ENCODE data around the gene NUP188. TPM values are rescaled to one million over a fixed set of nuclear protein-coding genes. Genes with fewer than 3 reads are reported as not detected.

The NUP188 gene
- total RNA-seq, 2 donors from 2014 or later = 75.7 to 106 TPM

- DNase-seq (ENCODE audit: low spot score) (no peak), ATAC-seq (ENCODE audit: insufficient number of reproducible peaks, low FRiP score, low read depth) (no peak)
- H3K27me3 ChIP-seq (replicated peaks; ENCODE audit: insufficient read depth) = no peaks in the 10 kb centered on the region
- no peaks in the 10 kb centered on the region for H3K4me1 ChIP-seq (ENCODE audit: control insufficient read depth in 1 of 2, low read depth in 2 of 2)
- no peaks in the 10 kb centered on the region for H3K9me3 ChIP-seq
- TF ChIP-seq, protein P1, sequence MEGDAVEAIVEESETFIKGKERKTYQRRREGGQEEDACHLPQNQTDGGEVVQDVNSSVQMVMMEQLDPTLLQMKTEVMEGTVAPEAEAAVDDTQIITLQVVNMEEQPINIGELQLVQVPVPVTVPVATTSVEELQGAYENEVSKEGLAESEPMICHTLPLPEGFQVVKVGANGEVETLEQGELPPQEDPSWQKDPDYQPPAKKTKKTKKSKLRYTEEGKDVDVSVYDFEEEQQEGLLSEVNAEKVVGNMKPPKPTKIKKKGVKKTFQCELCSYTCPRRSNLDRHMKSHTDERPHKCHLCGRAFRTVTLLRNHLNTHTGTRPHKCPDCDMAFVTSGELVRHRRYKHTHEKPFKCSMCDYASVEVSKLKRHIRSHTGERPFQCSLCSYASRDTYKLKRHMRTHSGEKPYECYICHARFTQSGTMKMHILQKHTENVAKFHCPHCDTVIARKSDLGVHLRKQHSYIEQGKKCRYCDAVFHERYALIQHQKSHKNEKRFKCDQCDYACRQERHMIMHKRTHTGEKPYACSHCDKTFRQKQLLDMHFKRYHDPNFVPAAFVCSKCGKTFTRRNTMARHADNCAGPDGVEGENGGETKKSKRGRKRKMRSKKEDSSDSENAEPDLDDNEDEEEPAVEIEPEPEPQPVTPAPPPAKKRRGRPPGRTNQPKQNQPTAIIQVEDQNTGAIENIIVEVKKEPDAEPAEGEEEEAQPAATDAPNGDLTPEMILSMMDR (IDR thresholded peaks at IDR 0.05) = no peak
- peaks cover 37% of the 10 kb centered on the region for H3K36me3 ChIP-seq
- no peak overlapping the region for H3K4me3 ChIP-seq
- H3K27ac ChIP-seq = no peak overlapping the region
Observed at GRCh38 chr9:129014608-129015007, 67.1 kb downstream of the NUP188 start.

GRCh38 chr9:129021091-129021490 lies 73.6 kb downstream of the NUP188 start:
- ATAC-seq (ENCODE audit: insufficient number of reproducible peaks, low FRiP score, low read depth) (no peak), DNase-seq (ENCODE audit: low spot score) (no peak)
- TF ChIP-seq, protein P1 (IDR thresholded peaks at IDR 0.05) = no peak
- H3K4me3 ChIP-seq = no peak overlapping the region
- H3K36me3 ChIP-seq = no peaks in the 10 kb centered on the region
- no peak overlapping the region for H3K27ac ChIP-seq
- H3K27me3 ChIP-seq (replicated peaks; ENCODE audit: insufficient read depth) = no peaks in the 10 kb centered on the region
- no peaks in the 10 kb centered on the region for H3K9me3 ChIP-seq
- peaks cover 6 to 27% of the 10 kb centered on the region in 2 donors for H3K4me1 ChIP-seq (ENCODE audit: control insufficient read depth in 1 of 2, low read depth in 2 of 2)

DNA sequence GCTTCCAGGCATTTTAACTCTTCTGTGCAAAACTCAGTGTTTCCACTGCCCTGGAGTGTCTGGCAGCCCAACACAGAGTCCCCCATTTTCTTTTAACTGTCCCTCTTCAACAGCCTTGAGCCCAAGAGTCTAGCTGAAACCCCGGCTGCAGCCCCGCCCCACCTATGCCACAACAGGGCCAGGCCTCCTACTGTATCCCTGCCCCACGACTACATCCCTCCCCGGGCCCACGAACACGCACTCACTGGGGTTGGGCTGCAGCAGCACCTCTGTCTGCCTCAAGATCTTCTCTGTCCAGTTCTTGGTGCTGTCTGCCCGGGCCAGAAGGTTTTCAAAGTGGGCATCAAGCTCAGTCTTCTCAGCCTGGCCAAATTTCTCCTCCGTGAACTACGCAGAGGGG lies 74.5 kb downstream of the NUP188 start:
- TF ChIP-seq, protein P1 (IDR thresholded peaks at IDR 0.05) = no peak
- Histone ChIP-seq H3K4me1 (ENCODE audit: control insufficient read depth in 1 of 2, low read depth in 2 of 2) (peaks cover 11 to 36% of the 10 kb centered on the region in 2 donors), H3K9me3 (no peaks in the 10 kb centered on the region), H3K4me3 (no peak overlapping the region), H3K36me3 (no peaks in the 10 kb centered on the region), H3K27ac (peak overlapping the region; percentile 58 to 69), H3K27me3 (replicated peaks; ENCODE audit: insufficient read depth) (no peaks in the 10 kb centered on the region)
- no peak for DNase-seq (ENCODE audit: low spot score)
- no peak for ATAC-seq (ENCODE audit: insufficient number of reproducible peaks, low FRiP score, low read depth)

GRCh38 chr9:129023036-129023907 lies 75.8 kb downstream of the NUP188 start:
- Histone ChIP-seq H3K27me3 (replicated peaks; ENCODE audit: insufficient read depth) (no peaks in the 10 kb centered on the region), H3K27ac (peak overlapping the region; percentile 58 to 69), H3K36me3 (no peaks in the 10 kb centered on the region), H3K4me3 (no peak overlapping the region), H3K9me3 (no peaks in the 10 kb centered on the region), H3K4me1 (ENCODE audit: control insufficient read depth in 1 of 2, low read depth in 2 of 2) (peaks cover 15 to 43% of the 10 kb centered on the region in 2 donors)
- DNase-seq (ENCODE audit: low spot score) (no peak), ATAC-seq (ENCODE audit: insufficient number of reproducible peaks, low FRiP score, low read depth) (no peak)
- TF ChIP-seq, protein P1 (IDR thresholded peaks at IDR 0.05) = no peak

GRCh38 chr9:129023908-129024233 lies 76.4 kb downstream of the NUP188 start:
- no peaks in the 10 kb centered on the region for H3K9me3 ChIP-seq
- peak overlapping the region; percentile 58 to 69 for H3K27ac ChIP-seq
- H3K36me3 ChIP-seq = no peaks in the 10 kb centered on the region
- H3K27me3 ChIP-seq (replicated peaks; ENCODE audit: insufficient read depth) = no peaks in the 10 kb centered on the region
- DNase-seq (ENCODE audit: low spot score) (no peak), ATAC-seq (ENCODE audit: insufficient number of reproducible peaks, low FRiP score, low read depth) (no peak)
- H3K4me1 ChIP-seq (ENCODE audit: control insufficient read depth in 1 of 2, low read depth in 2 of 2) = peaks cover 15 to 45% of the 10 kb centered on the region in 2 donors
- TF ChIP-seq, protein P1 (IDR thresholded peaks at IDR 0.05) = no peak
- no peak overlapping the region for H3K4me3 ChIP-seq

All from thoracic aorta (tissue), 2 donors.